Activated T-helper 17 cell treated with anti-CD3 and anti-CD28 coated beads, Interleukin-2, amount 50 U/mL, for 72 hours (primary cell): ENCODE measurements around the gene SCAMP2. TPM values are rescaled to one million over a fixed set of nuclear protein-coding genes. Genes with fewer than 3 reads are reported as not detected.
A peak's percentile ranks its signal among the peaks of the same experiment; 100 is the strongest.

Experiments
- ATAC-seq: fragments of 150-1000 bp; cut with Tn5 transposase; replicated peaks from 2 replicates; pipeline ENCODE4 v1.10.0; 2021; ENCODE audit warnings: mild to moderate bottlenecking, moderate library complexity
- H3K27ac Mint-ChIP-seq: one replicate; pipeline ENCODE4 v1.8.0; 2022; ENCODE audit warnings: mixed read lengths
- H3K27me3 Mint-ChIP-seq: one replicate; pipeline ENCODE4 v1.8.0; 2022; ENCODE audit warnings: mixed read lengths
- H3K36me3 Mint-ChIP-seq: one replicate; pipeline ENCODE4 v1.8.0; 2022; ENCODE audit warnings: low read depth, mild to moderate bottlenecking, mixed read lengths
- H3K4me1 Mint-ChIP-seq: one replicate; pipeline ENCODE4 v1.8.0; 2022; ENCODE audit warnings: mixed read lengths
- H3K4me3 Mint-ChIP-seq: one replicate; pipeline ENCODE4 v1.8.0; 2022; ENCODE audit warnings: mild to moderate bottlenecking, mixed read lengths
- H3K9me3 Mint-ChIP-seq: one replicate; pipeline ENCODE4 v1.8.0; 2022; ENCODE audit warnings: mixed read lengths
- total RNA-seq, 2 donors: library from RNA; stranded (reverse); gene quantifications; one replicate each; pipeline ENCODE4 v1.2.3, GENCODE V29; 2022

Gene SCAMP2
- total RNA-seq, 2 donors from 2014 or later = 87.1 to 111 TPM

- H3K4me3 Mint-ChIP-seq = peak overlapping the region; percentile 7
- H3K36me3 Mint-ChIP-seq = peaks cover 52% of the 10 kb centered on the region
- peak; percentile 67 for ATAC-seq
- H3K27me3 Mint-ChIP-seq = no peaks in the 10 kb centered on the region
- H3K4me1 Mint-ChIP-seq = peaks cover 43% of the 10 kb centered on the region
- no peaks in the 10 kb centered on the region for H3K9me3 Mint-ChIP-seq
- peak overlapping the region; percentile 51 for H3K27ac Mint-ChIP-seq
Observed at GRCh38 chr15:74863239-74864056, 9.7 kb downstream of the SCAMP2 start.

DNA sequence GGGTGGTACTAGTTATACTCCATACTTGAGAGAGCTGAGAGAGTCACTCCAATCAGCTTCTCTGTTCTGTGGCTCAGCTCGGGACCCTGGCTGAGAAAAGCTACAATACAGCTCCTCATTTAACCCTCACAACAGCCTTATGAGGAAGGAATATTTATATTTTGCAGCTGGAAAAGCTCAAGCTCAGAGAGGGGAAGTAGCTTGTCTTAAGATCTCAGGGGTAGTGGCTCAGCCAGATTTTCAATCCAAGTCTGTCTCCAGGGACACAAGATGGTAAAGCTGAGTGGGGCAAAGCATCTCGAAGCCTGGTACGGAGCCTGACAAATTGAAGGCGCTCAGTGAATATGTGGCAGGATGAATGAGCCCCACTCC, 14.8 kb downstream of the SCAMP2 start:
- Mint-ChIP-seq H3K27ac (peak overlapping the region; percentile 84), H3K36me3 (peaks cover 31% of the 10 kb centered on the region), H3K27me3 (no peaks in the 10 kb centered on the region), H3K4me1 (peaks cover 14% of the 10 kb centered on the region), H3K9me3 (no peaks in the 10 kb centered on the region), H3K4me3 (peak overlapping the region; percentile 45)
- no peak for ATAC-seq

GRCh38 chr15:74857671-74858368, 15.3 kb downstream of the SCAMP2 start:
- Mint-ChIP-seq H3K4me1 (peaks cover 14% of the 10 kb centered on the region), H3K27ac (peak overlapping the region; percentile 84), H3K4me3 (peak overlapping the region; percentile 45), H3K27me3 (no peaks in the 10 kb centered on the region), H3K9me3 (no peaks in the 10 kb centered on the region), H3K36me3 (peaks cover 36% of the 10 kb centered on the region)
- peak; percentile 83 for ATAC-seq

GRCh38 chr15:74857082-74857655, 16.0 kb downstream of the SCAMP2 start:
- Mint-ChIP-seq H3K36me3 (peaks cover 43% of the 10 kb centered on the region), H3K9me3 (no peaks in the 10 kb centered on the region), H3K4me3 (no peak overlapping the region), H3K27ac (peak overlapping the region; percentile 84), H3K4me1 (peaks cover 14% of the 10 kb centered on the region), H3K27me3 (no peaks in the 10 kb centered on the region)
- ATAC-seq = peak; percentile 40

DNA sequence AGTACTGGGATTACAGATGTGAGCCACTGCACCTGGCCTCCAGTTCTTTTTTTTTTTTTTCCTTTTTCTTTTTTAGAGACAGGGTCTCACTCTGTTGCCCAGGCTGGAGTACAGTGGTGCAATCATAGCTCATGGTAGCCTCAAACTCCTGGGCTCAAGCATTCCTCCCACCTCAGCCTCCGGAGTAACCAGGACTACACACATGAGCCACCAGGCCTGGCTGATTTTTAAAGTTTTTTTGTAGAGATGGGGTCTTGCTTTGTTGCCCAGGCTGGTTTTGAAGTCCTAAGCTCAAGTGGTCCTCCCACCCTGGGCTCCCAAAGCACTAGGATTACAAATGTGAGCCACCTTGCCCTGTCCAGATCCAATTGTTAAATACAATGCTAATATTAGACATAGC, 16.6 kb downstream of the SCAMP2 start:
- peaks cover 49% of the 10 kb centered on the region for H3K36me3 Mint-ChIP-seq
- no peaks in the 10 kb centered on the region for H3K9me3 Mint-ChIP-seq
- no peak overlapping the region for H3K4me3 Mint-ChIP-seq
- H3K27ac Mint-ChIP-seq = peak overlapping the region; percentile 84
- H3K27me3 Mint-ChIP-seq = no peaks in the 10 kb centered on the region
- no peak for ATAC-seq
- peaks cover 14% of the 10 kb centered on the region for H3K4me1 Mint-ChIP-seq

GRCh38 chr15:74855857-74856256, 17.3 kb downstream of the SCAMP2 start:
- Mint-ChIP-seq H3K36me3 (peaks cover 56% of the 10 kb centered on the region), H3K27me3 (no peaks in the 10 kb centered on the region), H3K9me3 (no peaks in the 10 kb centered on the region), H3K4me3 (no peak overlapping the region), H3K4me1 (peaks cover 14% of the 10 kb centered on the region), H3K27ac (peak overlapping the region; percentile 84)
- no peak for ATAC-seq

GRCh38 chr15:74854453-74855022, 18.6 kb downstream of the SCAMP2 start:
- Mint-ChIP-seq H3K36me3 (peaks cover 67% of the 10 kb centered on the region), H3K4me1 (peaks cover 14% of the 10 kb centered on the region), H3K27me3 (no peaks in the 10 kb centered on the region), H3K9me3 (no peaks in the 10 kb centered on the region), H3K27ac (no peak overlapping the region), H3K4me3 (no peak overlapping the region)
- no peak for ATAC-seq

DNA sequence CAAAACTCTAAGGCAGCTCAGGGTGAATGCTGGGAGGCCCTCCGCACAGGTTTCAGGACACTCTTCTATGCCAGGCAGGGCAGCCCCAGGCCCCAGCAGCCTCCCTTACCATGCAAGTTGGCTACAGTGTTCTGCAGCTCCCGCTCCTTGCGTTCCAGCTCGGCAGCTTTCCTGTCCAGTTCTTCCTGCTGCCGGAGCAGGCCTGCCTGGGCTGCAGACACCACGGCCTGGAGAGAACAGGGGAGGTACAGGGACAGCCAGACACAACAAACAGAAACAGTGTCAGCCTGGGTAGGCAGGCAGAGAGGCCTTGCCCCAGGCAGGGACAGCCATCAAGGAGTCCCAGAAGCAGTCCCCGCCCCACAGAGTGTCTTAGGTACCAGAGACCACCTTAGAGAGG, 21.2 kb downstream of the SCAMP2 start:
- peaks cover 74% of the 10 kb centered on the region for H3K36me3 Mint-ChIP-seq
- H3K4me1 Mint-ChIP-seq = peaks cover 3% of the 10 kb centered on the region
- H3K4me3 Mint-ChIP-seq = no peak overlapping the region
- no peaks in the 10 kb centered on the region for H3K9me3 Mint-ChIP-seq
- peak overlapping the region; percentile 52 for H3K27ac Mint-ChIP-seq
- H3K27me3 Mint-ChIP-seq = no peaks in the 10 kb centered on the region
- no peak for ATAC-seq

DNA sequence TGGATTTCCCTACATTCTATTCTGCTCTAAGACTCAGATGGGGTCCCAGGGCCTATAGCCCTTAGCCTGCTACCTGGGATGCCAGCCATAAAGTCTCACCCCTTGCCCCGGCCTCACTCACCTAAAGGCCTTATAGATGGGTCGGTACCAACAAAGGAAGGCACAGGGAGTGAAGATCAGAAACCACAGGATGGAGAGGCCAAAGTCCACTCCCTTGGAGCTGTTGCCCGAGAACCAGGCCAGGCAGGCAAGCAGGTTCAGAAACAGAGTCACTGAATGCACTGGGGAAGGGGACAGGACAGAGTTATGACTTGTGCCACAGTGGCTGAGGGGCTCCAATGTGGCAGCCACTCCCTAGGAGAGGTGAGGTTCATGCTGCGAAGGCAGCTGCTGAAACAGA, 22.8 kb downstream of the SCAMP2 start:
- Mint-ChIP-seq H3K4me3 (no peak overlapping the region), H3K9me3 (no peaks in the 10 kb centered on the region), H3K36me3 (peaks cover 88% of the 10 kb centered on the region), H3K27ac (no peak overlapping the region), H3K4me1 (peaks cover 2% of the 10 kb centered on the region), H3K27me3 (no peaks in the 10 kb centered on the region)
- no peak for ATAC-seq

DNA sequence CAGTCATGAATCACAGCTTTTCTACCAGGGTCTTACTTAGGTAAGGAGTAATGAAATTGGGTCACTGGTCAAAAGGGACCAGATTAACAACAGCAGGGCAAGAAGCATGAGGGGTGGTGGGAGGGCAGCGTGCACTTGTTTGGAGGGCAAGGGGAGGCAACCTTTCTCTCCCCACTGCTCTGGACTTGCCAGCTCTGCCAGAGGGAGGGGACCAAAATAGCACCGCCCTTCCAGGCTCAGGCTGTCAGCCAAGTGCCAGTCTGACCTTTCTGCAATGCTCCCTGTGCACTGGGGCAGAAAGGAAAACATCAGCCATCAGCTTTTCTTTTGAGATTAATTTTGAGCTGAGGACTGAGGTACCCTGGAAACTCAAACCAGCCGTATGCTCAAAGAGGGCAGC, 25.7 kb downstream of the SCAMP2 start:
- H3K4me3 Mint-ChIP-seq = no peak overlapping the region
- no peaks in the 10 kb centered on the region for H3K27me3 Mint-ChIP-seq
- no peak for ATAC-seq
- H3K4me1 Mint-ChIP-seq = peaks cover 12% of the 10 kb centered on the region
- H3K9me3 Mint-ChIP-seq = no peaks in the 10 kb centered on the region
- peaks cover 85% of the 10 kb centered on the region for H3K36me3 Mint-ChIP-seq
- H3K27ac Mint-ChIP-seq = peak overlapping the region; percentile 63

DNA sequence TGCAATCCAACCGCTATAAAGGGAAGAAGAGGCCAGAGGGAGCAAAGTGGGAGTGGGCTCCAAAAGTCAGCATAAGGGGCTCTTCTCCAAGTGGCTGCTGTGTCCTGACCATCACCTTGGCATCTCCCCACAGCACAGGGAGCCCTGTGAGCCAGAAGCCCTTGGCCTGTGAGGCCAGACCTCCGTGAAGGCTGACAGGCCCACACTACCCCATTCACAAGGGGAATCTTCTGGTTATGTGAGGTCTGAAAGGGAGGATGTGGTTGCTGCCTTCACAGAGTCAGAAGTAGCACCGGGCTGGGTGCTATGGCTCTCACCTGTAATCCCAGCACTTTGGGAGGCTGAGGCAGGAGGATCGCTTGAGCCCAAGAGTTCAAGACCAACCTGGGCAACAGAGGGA, 27.6 kb downstream of the SCAMP2 start:
- peak; percentile 22 for ATAC-seq
- Mint-ChIP-seq H3K36me3 (peaks cover 79% of the 10 kb centered on the region), H3K27ac (peak overlapping the region; percentile 92), H3K4me1 (peaks cover 24% of the 10 kb centered on the region), H3K9me3 (no peaks in the 10 kb centered on the region), H3K27me3 (no peaks in the 10 kb centered on the region), H3K4me3 (peak overlapping the region; percentile 83)

- H3K27me3 Mint-ChIP-seq = no peaks in the 10 kb centered on the region
- peak overlapping the region; percentile 83 for H3K4me3 Mint-ChIP-seq
- H3K4me1 Mint-ChIP-seq = peaks cover 24% of the 10 kb centered on the region
- H3K36me3 Mint-ChIP-seq = peaks cover 76% of the 10 kb centered on the region
- H3K9me3 Mint-ChIP-seq = no peaks in the 10 kb centered on the region
- peak; percentile 72 for ATAC-seq
- H3K27ac Mint-ChIP-seq = peak overlapping the region; percentile 92
Observed at GRCh38 chr15:74845208-74845568, 28.0 kb downstream of the SCAMP2 start.

DNA sequence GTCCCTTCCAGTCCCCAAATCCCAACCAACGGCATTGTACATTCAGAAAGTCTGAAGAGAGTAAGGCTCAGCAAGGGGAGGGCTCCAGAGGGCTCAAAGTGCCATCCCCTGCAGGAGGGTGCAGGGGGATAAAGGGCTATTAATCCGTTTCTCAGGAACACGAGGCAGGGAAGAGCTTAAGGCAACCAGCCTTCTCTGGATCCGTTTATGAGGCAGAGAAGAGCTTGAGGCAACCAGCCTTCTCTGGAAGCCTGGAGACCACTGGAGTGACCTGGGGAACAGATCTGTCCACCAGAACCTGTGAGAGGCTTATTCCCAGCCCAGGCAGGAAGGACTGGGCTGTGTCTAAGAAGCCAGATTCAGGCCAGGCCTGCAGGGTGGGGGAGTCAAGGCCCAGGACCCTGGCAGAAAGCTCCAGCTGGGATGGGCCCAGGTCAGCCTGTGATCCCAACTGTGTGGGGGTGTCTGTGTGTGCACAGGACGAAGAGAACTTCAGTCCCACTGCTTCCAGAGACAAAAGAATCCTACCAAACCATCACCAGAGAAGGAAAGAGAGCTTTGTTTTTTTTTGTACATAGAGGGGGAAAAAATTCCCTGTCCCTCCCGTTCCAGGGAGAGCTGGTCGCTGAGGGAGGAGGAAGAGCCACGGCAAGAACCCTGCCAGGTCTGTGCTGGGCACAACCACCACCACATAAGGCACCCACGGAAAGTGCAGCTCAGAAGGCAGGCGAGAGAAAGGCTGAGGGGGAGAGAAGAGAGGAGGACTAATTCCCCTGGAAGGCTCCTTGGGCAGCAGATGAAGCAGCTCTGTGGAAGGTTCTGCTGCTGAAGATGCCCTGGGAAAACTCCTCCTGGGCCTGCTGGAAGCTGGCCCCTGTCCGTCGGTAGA, 28.6 kb downstream of the SCAMP2 start:
- Mint-ChIP-seq H3K9me3 (no peaks in the 10 kb centered on the region), H3K4me1 (peaks cover 24% of the 10 kb centered on the region), H3K27ac (peak overlapping the region; percentile 92), H3K4me3 (peak overlapping the region; percentile 83), H3K27me3 (no peaks in the 10 kb centered on the region), H3K36me3 (peaks cover 71% of the 10 kb centered on the region)
- peak; percentile 10 for ATAC-seq

DNA sequence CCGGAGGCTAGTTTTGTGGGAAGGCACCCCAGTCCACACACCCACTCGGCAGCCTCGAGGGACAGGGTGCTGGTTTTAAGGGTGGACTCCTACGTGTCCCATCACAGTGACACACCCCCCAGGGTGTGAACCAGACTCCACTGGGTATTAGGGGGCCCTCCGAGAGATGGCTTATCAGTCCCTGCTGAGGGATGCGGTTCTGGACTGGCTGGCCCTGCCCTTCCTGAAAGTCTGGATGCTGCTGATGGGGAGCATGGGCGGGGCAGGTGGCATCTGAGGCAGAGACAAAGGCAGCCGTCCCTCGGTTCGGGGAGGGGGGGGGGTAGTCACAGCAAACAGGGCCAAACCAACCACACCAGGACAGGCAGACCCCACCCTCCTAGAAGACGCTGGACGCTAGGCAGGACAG, 29.3 kb downstream of the SCAMP2 start:
- Mint-ChIP-seq H3K27me3 (no peaks in the 10 kb centered on the region), H3K9me3 (no peaks in the 10 kb centered on the region), H3K27ac (peak overlapping the region; percentile 92), H3K4me3 (peak overlapping the region; percentile 83), H3K36me3 (peaks cover 71% of the 10 kb centered on the region), H3K4me1 (peaks cover 24% of the 10 kb centered on the region)
- ATAC-seq = no peak
